K562 (cell line): ENCODE measurements around the gene RECK. TPM values are rescaled to one million over a fixed set of nuclear protein-coding genes. Genes with fewer than 3 reads are reported as not detected.
A peak's percentile ranks its signal among the peaks of the same experiment; 100 is the strongest.

Source experiments
- ATAC-seq: fragments of 200-7000 bp; cut with Tn5 transposase; 3 replicates; pipeline ENCODE4 v1.9.1; 2020; ENCODE audit warnings: moderate library complexity
- BruUV-seq: library from RNA; stranded (reverse); fragments of 400-500 nt; replicated peaks from 2 replicates; lab custom pipeline; 2021; lab: Mats Ljungman, UMichigan
- CTCF ChIA-PET: fragments of 300-600 bp; formaldehyde crosslinking; extraction: SDS; loops from one replicate; lab custom pipeline; 2021; ENCODE audit warnings: low intra/inter-chr PET ratio; lab: Yijun Ruan, JAX
- POLR2A ChIA-PET: fragments of 300-600, 350-650 bp; sonication (Branson Sonifier 250); formaldehyde crosslinking; extraction: SDS; loops from one replicate; lab custom pipeline; 2021; ENCODE audit warnings: antibody characterized with exemption, inconsistent platforms; lab: Yijun Ruan, JAX
- DNase-seq, 4 experiments: peaks; one replicate each; pipeline versions ENCODE4 v3.0.0 to v3.0.0-alpha.2; 2011 to 2018; ENCODE audit warnings: low spot score in 3 of 4, mixed read lengths in 3 of 4; ENCODE audit errors: extremely low read depth in 1 of 4
- FAIRE-seq: peaks from 2 replicates; lab custom pipeline; 2011; peaks lifted over from hg19 to GRCh38; lab: Jason Lieb, UNC
- H2AFZ ChIP-seq: 2 replicates; pipeline ENCODE4 v1.6.0; 2011; ENCODE audit warnings: low read depth, low read length, control low read depth, inconsistent platforms
- H3K27ac ChIP-seq: fragments of 200-600 bp; 3 replicates; pipeline ENCODE4 v1.8.0; 2011; ENCODE audit warnings: low read depth, mild to moderate bottlenecking, control low read depth, inconsistent platforms, low read length, moderate library complexity, mixed read lengths; ENCODE audit errors: extremely low read depth
- H3K27me3 ChIP-seq, 2 experiments: fragments of 300-600 bp in 1 of 2; 2 replicates in 1 of 2; 3 replicates in 1 of 2; pipeline versions ENCODE4 v1.6.0 to v1.8.0; 2011; ENCODE audit warnings: inconsistent platforms in 2 of 2, low read length in 2 of 2, mild to moderate bottlenecking in 1 of 2, mixed read lengths in 1 of 2, moderate library complexity in 1 of 2; ENCODE audit not compliant: control insufficient read depth in 2 of 2, insufficient read depth in 2 of 2
- H3K36me3 ChIP-seq: fragments of 300-600 bp; 3 replicates; pipeline ENCODE4 v1.8.0; 2011; ENCODE audit warnings: mild to moderate bottlenecking, low read length, inconsistent platforms; ENCODE audit not compliant: control insufficient read depth, insufficient read depth
- H3K4me1 ChIP-seq, 2 experiments: fragments of 200-600 bp in 1 of 2; replicated peaks in 1 of 2; 2 replicates in 1 of 2; 3 replicates in 1 of 2; pipeline versions ENCODE4 v1.5.1 to v1.8.0; 2011; ENCODE audit warnings: inconsistent platforms in 2 of 2, low read length in 2 of 2, mild to moderate bottlenecking in 1 of 2, mixed read lengths in 1 of 2, moderate library complexity in 1 of 2; ENCODE audit not compliant: control insufficient read depth in 2 of 2, insufficient read depth in 2 of 2
- H3K4me2 ChIP-seq: 2 replicates; pipeline ENCODE4 v1.6.1; 2011; ENCODE audit warnings: low read length, control low read depth, inconsistent platforms, mixed read lengths; ENCODE audit not compliant: insufficient read depth
- H3K4me3 ChIP-seq: fragments of 200-600 bp; sonication (generic), shearing (Covaris generic); 2 replicates; pipeline ENCODE4 v1.5.1; 2016; ENCODE audit warnings: control low read depth, inconsistent platforms
- H3K79me2 ChIP-seq: fragments of 200-600 bp; 3 replicates; pipeline ENCODE4 v1.8.0; 2011; ENCODE audit warnings: low read length, inconsistent platforms; ENCODE audit not compliant: control insufficient read depth, insufficient read depth
- H3K9ac ChIP-seq, 2 experiments: 2 replicates each; pipeline versions ENCODE4 v1.6.0 to v1.6.1; 2011; ENCODE audit warnings: low read depth in 2 of 2, low read length in 2 of 2, control low read depth in 1 of 2, inconsistent platforms in 1 of 2, mild to moderate bottlenecking in 1 of 2, mixed read lengths in 1 of 2; ENCODE audit not compliant: insufficient read depth in 1 of 2
- H3K9me1 ChIP-seq: one replicate; pipeline ENCODE4 v1.6.0; 2011; ENCODE audit warnings: inconsistent platforms, mild to moderate bottlenecking, low read length, moderate library complexity; ENCODE audit not compliant: control insufficient read depth, insufficient read depth
- H3K9me3 ChIP-seq: replicated peaks from 2 replicates; pipeline ENCODE4 v1.5.1; 2011; ENCODE audit warnings: low read depth, low read length, inconsistent platforms; ENCODE audit not compliant: control insufficient read depth, insufficient read depth
- H4K20me1 ChIP-seq: replicated peaks from 2 replicates; pipeline ENCODE4 v1.6.1; 2011; ENCODE audit warnings: low read length, inconsistent platforms, mixed read lengths; ENCODE audit not compliant: control insufficient read depth, insufficient read depth
- ADNP ChIP-seq: fragments of 200-800 bp; sonication (Bioruptor generic); IDR thresholded peaks from 2 replicates; pipeline ENCODE4 v1.6.1; 2016; ENCODE audit warnings: missing genetic modification characterization, missing compliant biosample characterization
- JUN ChIP-seq, 2 experiments: sonication (generic) in 1 of 2; formaldehyde crosslinking in 1 of 2; IDR thresholded peaks; 2 replicates each; pipeline versions ENCODE4 v1.6.1 to v1.8.0; 2012 to 2022; ENCODE audit warnings: borderline replicate concordance in 2 of 2, mild to moderate bottlenecking in 2 of 2, improper control_type of control experiment in 1 of 2, low read depth in 1 of 2, low read length in 1 of 2, missing genetic modification reagents in 1 of 2
- JUND ChIP-seq, 2 experiments: IDR thresholded peaks; 2 replicates in 1 of 2; 3 replicates in 1 of 2; pipeline ENCODE4 v1.6.1; 2011; ENCODE audit warnings: borderline replicate concordance in 2 of 2, low read depth in 2 of 2, low read length in 2 of 2, improper control_type of control experiment in 1 of 2, missing biosample characterization in 1 of 2, missing genetic modification characterization in 1 of 2, missing genetic modification reagents in 1 of 2
- KDM1A ChIP-seq, 2 experiments: fragments of 450-650 bp; IDR thresholded peaks; 2 replicates each; pipeline ENCODE4 v1.6.1; 2016; ENCODE audit warnings: mild to moderate bottlenecking in 2 of 2
- MAZ ChIP-seq, 2 experiments: fragments of 450-650 bp in 1 of 2; sonication (generic) in 1 of 2; formaldehyde crosslinking; IDR thresholded peaks in 1 of 2; conservative IDR thresholded peaks in 1 of 2; 2 replicates each; pipeline versions ENCODE4 v1.4.0 to v1.5.0; 2020; ENCODE audit warnings: mild to moderate bottlenecking in 1 of 2, missing genetic modification reagents in 1 of 2
- NFIC ChIP-seq: fragments of 450-650 bp; IDR thresholded peaks from 2 replicates; pipeline ENCODE4 v1.6.1; 2017; ENCODE audit warnings: mild to moderate bottlenecking, inconsistent platforms
- POLR3G ChIP-seq: IDR thresholded peaks from 2 replicates; pipeline ENCODE4 v1.6.1; 2011; ENCODE audit not compliant: insufficient read length, insufficient replicate concordance; ENCODE audit errors: extremely low read depth
- SMAD1 ChIP-seq: fragments of 150-350 bp; IDR thresholded peaks from 2 replicates; pipeline ENCODE4 v1.6.1; 2014; ENCODE audit warnings: low read length, low read depth; ENCODE audit not compliant: partially characterized antibody
- WGBS: fragments of 100-300 bp; shearing (Covaris generic); methylation state at CpG from one replicate; pipeline ENCODE4 v1.1.6; 2016; ENCODE audit warnings: low coverage, mixed read lengths; ENCODE audit not compliant: insufficient coverage; ENCODE audit errors: missing lambda C conversion rate; 5-methylcytosine and 5-hydroxymethylcytosine counted together
- in situ Hi-C: fragments of 300-500 bp; cut with MboI; formaldehyde crosslinking; loops from 4 replicates; pipeline ENCODE4 v1.15.0; 2018; ENCODE audit warnings: inconsistent platforms, mixed read lengths
- intact Hi-C: fragments of 100-400 bp; cut with micrococcal nuclease; formaldehyde crosslinking; loops from 2 replicates; pipeline ENCODE4 v1.14.2; 2022
- polyA plus RNA-seq, 8 experiments: library from polyadenylated mRNA; depleted of rRNA in 4 of 8; stranded (reverse) in 5 of 8; unstranded in 3 of 8; fragments of >200 nt; fragmentation: Nextera tagmentation in 2 of 8; fragmentation: Illumina TruSeq in 1 of 8; extraction: Ambion mirVana in 2 of 8; extraction: Trizol in 1 of 8; gene quantifications; 2 replicates each; pipeline versions ENCODE4 v1.2.1 to v1.2.3, GENCODE V29; 2011 to 2014; ENCODE audit warnings: inconsistent platforms in 1 of 8, missing spikeins in 1 of 8
- total RNA-seq, 7 experiments: library from RNA; depleted of rRNA in 6 of 7; stranded (reverse); fragments of >200 nt in 6 of 7; fragmentation: Illumina TruSeq in 2 of 7; extraction: Trizol in 2 of 7; gene quantifications; 2 replicates each; pipeline versions ENCODE4 v1.2.1 to v1.2.3, GENCODE V29; 2011 to 2021; ENCODE audit warnings: low replicate concordance in 1 of 7
- TF ChIP-seq, protein P1 (sequence below), 2 experiments: fragments of 450-650 bp in 1 of 2; sonication (generic) in 1 of 2; formaldehyde crosslinking in 1 of 2; IDR thresholded peaks in 1 of 2; conservative IDR thresholded peaks in 1 of 2; 2 replicates each; pipeline versions ENCODE4 v1.6.1 to v1.8.1; 2016 to 2023; ENCODE audit warnings: mild to moderate bottlenecking in 2 of 2, moderate library complexity in 2 of 2, inconsistent platforms in 1 of 2, missing genetic modification reagents in 1 of 2
- TF ChIP-seq, protein P2 (sequence below): sonication (generic); formaldehyde crosslinking; IDR thresholded peaks from 2 replicates; pipeline ENCODE4 v1.8.0; 2022; ENCODE audit warnings: mild to moderate bottlenecking, missing genetic modification reagents
- TF ChIP-seq, protein P3 (sequence below): sonication (generic); formaldehyde crosslinking; IDR thresholded peaks from 2 replicates; pipeline ENCODE4 v1.5.0; 2020; ENCODE audit warnings: missing genetic modification reagents

Gene RECK
- total and polyA plus RNA-seq, 9 of the 15 experiments (the other 6 are each of a cell fraction or from before 2014, with no cell fraction given) = 0.04 to 0.36 (median 0.16) TPM

DNA sequence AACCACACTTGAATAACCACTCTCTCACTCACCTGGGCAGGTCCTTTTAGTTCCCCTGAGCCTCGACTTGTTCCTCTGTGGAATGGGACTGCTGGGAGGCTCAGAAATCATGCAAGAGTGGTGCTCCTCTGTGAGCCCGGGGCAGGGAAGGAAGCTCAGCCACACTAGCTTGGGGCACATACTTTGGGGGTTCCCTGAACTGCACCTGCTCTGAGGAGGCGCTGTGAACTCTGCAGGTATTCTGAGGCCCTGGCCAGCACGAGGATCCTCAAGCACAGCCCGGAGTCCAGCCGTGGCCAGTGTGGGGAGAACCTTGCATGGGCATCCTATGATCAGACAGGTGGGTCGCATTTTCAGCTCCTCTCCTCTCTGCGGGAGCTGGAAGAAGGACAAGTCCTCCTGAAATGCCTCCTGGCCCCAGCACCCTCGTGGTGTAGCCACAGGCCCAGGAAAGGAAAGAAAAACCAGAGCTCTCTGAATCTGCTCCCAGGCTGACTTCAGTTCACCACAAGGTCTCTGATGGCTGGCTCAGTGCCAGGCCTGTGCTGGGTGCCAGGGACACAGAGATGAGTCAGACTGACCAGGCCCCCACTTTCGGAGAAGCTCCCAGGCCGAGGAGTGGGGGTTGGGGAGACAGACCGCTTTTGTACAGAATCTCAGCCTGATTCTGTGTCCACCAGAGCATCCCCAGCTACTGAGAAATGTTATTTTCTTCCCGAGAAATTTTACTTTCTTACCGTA lies 111.8 kb downstream of the RECK start:
- H3K9me3 ChIP-seq = no peaks in the 10 kb centered on the region
- in situ Hi-C loops = no loop called here
- no peaks in the 10 kb centered on the region for H3K27me3 ChIP-seq
- no peaks in the 10 kb centered on the region for H3K36me3 ChIP-seq
- peak; percentile 45 to 68 (median 50) for DNase-seq
- WGBS = 31% methylated on average over 9 of the region's 14 CpGs
- no peaks in the 10 kb centered on the region for H4K20me1 ChIP-seq
- H3K4me3 ChIP-seq = no peak overlapping the region
- BruUV-seq = no TSS peak
- no peaks in the 10 kb centered on the region for H3K79me2 ChIP-seq
- H2AFZ ChIP-seq = no peak overlapping the region
- FAIRE-seq = no peak
- H3K9me1 ChIP-seq = no peaks in the 10 kb centered on the region
- peaks cover 11 to 26% of the 10 kb centered on the region in 2 experiments; a peak in 4 of 5 replicates for H3K4me1 ChIP-seq
- H3K27ac ChIP-seq = no peak overlapping the region
- peak; percentile 58 for ATAC-seq
- peak overlapping the region in 1 of 2 experiments; percentile 43; a peak in 1 of 4 replicates for H3K9ac ChIP-seq
- ChIA-PET POLR2A (interaction anchor here (1.4 to 1.5 kb wide), 2 partner anchors 12 to 67 kb away, joined by 3 to 5 read pairs; partner anchors contain the start of gene GLIPR2), CTCF (no interaction called here)
- H3K4me2 ChIP-seq = no peak overlapping the region
- intact Hi-C loops = no loop called here
- TF ChIP-seq JUND (IDR thresholded peaks at IDR 0.05; ENCODE audit: borderline replicate concordance, low read depth, low read length) (peak; percentile 83), JUND (tag; IDR thresholded peaks at IDR 0.05; ENCODE audit: borderline replicate concordance, low read depth, low read length) (peak; percentile 53; the same call in 1 of the 3 replicates), MAZ (CRISPR knock-in tag; conservative IDR thresholded peaks at IDR 0.05 in 1 of 2, IDR thresholded peaks at IDR 0.05 in 1 of 2) (peak in 1 of 2 experiments; percentile 53; a peak in 1 of 4 replicates), NFIC (peak; percentile 98), ADNP (no peak), POLR3G (no peak), JUN (IDR thresholded peaks at IDR 0.05; ENCODE audit: borderline replicate concordance, low read depth, low read length) (0 out of 2 replicates have a peak, but pooled peaks have one; percentile 49), JUN (CRISPR knock-in tag; IDR thresholded peaks at IDR 0.05; ENCODE audit: borderline replicate concordance) (no peak), SMAD1 (peak; percentile 52), KDM1A (IDR thresholded peaks at IDR 0.05) (0 out of 4 replicates have a peak, but pooled peaks of 1 of the 2 experiments have one; percentile 7)
- TF ChIP-seq, protein P1, sequence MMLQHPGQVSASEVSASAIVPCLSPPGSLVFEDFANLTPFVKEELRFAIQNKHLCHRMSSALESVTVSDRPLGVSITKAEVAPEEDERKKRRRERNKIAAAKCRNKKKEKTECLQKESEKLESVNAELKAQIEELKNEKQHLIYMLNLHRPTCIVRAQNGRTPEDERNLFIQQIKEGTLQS (IDR thresholded peaks at IDR 0.05) = peak; percentile 65
- TF ChIP-seq, protein P1 (CRISPR knock-in tag; conservative IDR thresholded peaks at IDR 0.05) = no peak
- TF ChIP-seq, protein P2, sequence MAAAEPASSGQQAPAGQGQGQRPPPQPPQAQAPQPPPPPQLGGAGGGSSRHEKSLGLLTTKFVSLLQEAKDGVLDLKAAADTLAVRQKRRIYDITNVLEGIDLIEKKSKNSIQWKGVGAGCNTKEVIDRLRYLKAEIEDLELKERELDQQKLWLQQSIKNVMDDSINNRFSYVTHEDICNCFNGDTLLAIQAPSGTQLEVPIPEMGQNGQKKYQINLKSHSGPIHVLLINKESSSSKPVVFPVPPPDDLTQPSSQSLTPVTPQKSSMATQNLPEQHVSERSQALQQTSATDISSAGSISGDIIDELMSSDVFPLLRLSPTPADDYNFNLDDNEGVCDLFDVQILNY (CRISPR knock-in tag) = no peak
- TF ChIP-seq, protein P3, sequence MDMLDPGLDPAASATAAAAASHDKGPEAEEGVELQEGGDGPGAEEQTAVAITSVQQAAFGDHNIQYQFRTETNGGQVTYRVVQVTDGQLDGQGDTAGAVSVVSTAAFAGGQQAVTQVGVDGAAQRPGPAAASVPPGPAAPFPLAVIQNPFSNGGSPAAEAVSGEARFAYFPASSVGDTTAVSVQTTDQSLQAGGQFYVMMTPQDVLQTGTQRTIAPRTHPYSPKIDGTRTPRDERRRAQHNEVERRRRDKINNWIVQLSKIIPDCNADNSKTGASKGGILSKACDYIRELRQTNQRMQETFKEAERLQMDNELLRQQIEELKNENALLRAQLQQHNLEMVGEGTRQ (CRISPR knock-in tag) = no peak
